HEK293 (cell line): ENCODE data around the gene APOBEC3B.

Source experiments
- CTCF ChIA-PET: fragments of 350-600 bp; formaldehyde crosslinking; extraction: SDS; loops from one replicate; lab custom pipeline; 2021; ENCODE audit warnings: antibody characterized with exemption; lab: Yijun Ruan, JAX
- POLR2A ChIA-PET: fragments of 300-600 bp; formaldehyde crosslinking; extraction: SDS; loops from one replicate; lab custom pipeline; 2020; ENCODE audit warnings: antibody characterized with exemption, inconsistent platforms; lab: Yijun Ruan, JAX
- H3K27ac ChIP-seq: fragments of 200-500 bp; sonication (Bioruptor generic); 2 replicates; pipeline ENCODE4 v1.5.1; 2014; ENCODE audit warnings: low read depth, low read length, control low read depth, inconsistent platforms; ENCODE audit errors: extremely low read depth
- H3K36me3 ChIP-seq, 2 experiments: fragments of 200-500 bp in 1 of 2; sonication (Bioruptor generic) in 1 of 2; 1 replicate in 1 of 2; 2 replicates in 1 of 2; pipeline ENCODE4 v1.5.1; 2014 to 2017; ENCODE audit warnings: inconsistent platforms in 2 of 2, low read length in 2 of 2; ENCODE audit not compliant: control insufficient read depth in 2 of 2, insufficient read depth in 1 of 2
- H3K4me1 ChIP-seq: fragments of 200-500 bp; sonication (Bioruptor generic); 2 replicates; pipeline ENCODE4 v1.5.1; 2014; ENCODE audit warnings: mild to moderate bottlenecking, low read length, inconsistent platforms; ENCODE audit not compliant: control insufficient read depth, insufficient read depth
- H3K4me3 ChIP-seq: 2 replicates; pipeline ENCODE4 v1.5.1; 2011; ENCODE audit warnings: low read depth, mild to moderate bottlenecking, control low read depth, low read length, moderate library complexity
- H3K9me3 ChIP-seq: fragments of 200-500 bp; sonication (Bioruptor generic); 2 replicates; pipeline ENCODE4 v1.5.1; 2014; ENCODE audit warnings: low read depth, low read length, inconsistent platforms; ENCODE audit not compliant: control insufficient read depth, insufficient read depth
- ATF2 ChIP-seq: fragments of 450-650 bp; formaldehyde crosslinking; IDR thresholded peaks from 2 replicates; pipeline ENCODE4 v1.5.1; 2016; ENCODE audit warnings: missing biosample characterization, missing genetic modification characterization, low read depth
- BCL11A ChIP-seq: fragments of 450-650 bp; formaldehyde crosslinking; IDR thresholded peaks from 2 replicates; pipeline ENCODE4 v1.5.1; 2016; ENCODE audit warnings: low read depth, missing biosample characterization, missing genetic modification characterization
- HOXA7 ChIP-seq: sonication (generic); formaldehyde crosslinking; IDR thresholded peaks from 2 replicates; pipeline ENCODE4 v1.8.1; 2022; ENCODE audit warnings: missing genetic modification reagents, borderline replicate concordance
- KLF1 ChIP-seq: fragments of 450-650 bp; formaldehyde crosslinking; IDR thresholded peaks from 2 replicates; pipeline ENCODE4 v1.5.1; 2016; ENCODE audit warnings: missing biosample characterization, missing genetic modification characterization
- TCF7L2 ChIP-seq: IDR thresholded peaks from 2 replicates; pipeline ENCODE4 v1.6.1; 2011; ENCODE audit warnings: low read depth, mild to moderate bottlenecking, inconsistent platforms, low read length, moderate library complexity, borderline replicate concordance
- ZBTB10 ChIP-seq: fragments of 450-650 bp; formaldehyde crosslinking; IDR thresholded peaks from 2 replicates; pipeline ENCODE4 v1.5.1; 2016; ENCODE audit warnings: missing biosample characterization, missing genetic modification characterization
- ZNF239 ChIP-seq: fragments of 450-650 bp; formaldehyde crosslinking; IDR thresholded peaks from 2 replicates; pipeline ENCODE4 v1.5.1; 2016; ENCODE audit warnings: missing biosample characterization, missing genetic modification characterization
- ZNF391 ChIP-seq: fragments of 450-650 bp; formaldehyde crosslinking; IDR thresholded peaks from 2 replicates; pipeline ENCODE4 v1.5.1; 2016; ENCODE audit warnings: low read depth, missing biosample characterization, missing genetic modification characterization, borderline replicate concordance
- ZNF404 ChIP-seq: fragments of 450-650 bp; formaldehyde crosslinking; IDR thresholded peaks from 2 replicates; pipeline ENCODE4 v1.5.1; 2017; ENCODE audit warnings: missing biosample characterization, missing genetic modification characterization
- ZNF473 ChIP-seq: fragments of 450-650 bp; formaldehyde crosslinking; IDR thresholded peaks from 2 replicates; pipeline ENCODE4 v1.5.1; 2017; ENCODE audit warnings: missing biosample characterization, missing genetic modification characterization
- ZNF558 ChIP-seq: fragments of 450-650 bp; formaldehyde crosslinking; IDR thresholded peaks from 2 replicates; pipeline ENCODE4 v1.5.1; 2016; ENCODE audit warnings: missing biosample characterization, missing genetic modification characterization
- ZNF654 ChIP-seq: fragments of 450-650 bp; formaldehyde crosslinking; IDR thresholded peaks from 2 replicates; pipeline ENCODE4 v1.5.1; 2016; ENCODE audit warnings: low read depth, missing biosample characterization, missing genetic modification characterization
- ZNF843 ChIP-seq: fragments of 450-650 bp; formaldehyde crosslinking; IDR thresholded peaks from 2 replicates; pipeline ENCODE4 v1.5.1; 2016; ENCODE audit warnings: missing biosample characterization, missing genetic modification characterization
- TF ChIP-seq, protein P1 (sequence below): fragments of 450-650 bp; formaldehyde crosslinking; IDR thresholded peaks from 2 replicates; pipeline ENCODE4 v1.5.1; 2017; ENCODE audit warnings: missing biosample characterization, missing genetic modification characterization
- TF ChIP-seq, protein P2 (sequence below): fragments of 450-650 bp; formaldehyde crosslinking; conservative IDR thresholded peaks from 2 replicates; pipeline ENCODE4 v1.5.1; 2016; ENCODE audit warnings: low read depth, missing biosample characterization, missing genetic modification characterization
- TF ChIP-seq, protein P3 (sequence below): fragments of 450-650 bp; formaldehyde crosslinking; IDR thresholded peaks from 2 replicates; pipeline ENCODE4 v1.5.1; 2016; ENCODE audit warnings: missing biosample characterization, missing genetic modification characterization

Gene APOBEC3B

DNA sequence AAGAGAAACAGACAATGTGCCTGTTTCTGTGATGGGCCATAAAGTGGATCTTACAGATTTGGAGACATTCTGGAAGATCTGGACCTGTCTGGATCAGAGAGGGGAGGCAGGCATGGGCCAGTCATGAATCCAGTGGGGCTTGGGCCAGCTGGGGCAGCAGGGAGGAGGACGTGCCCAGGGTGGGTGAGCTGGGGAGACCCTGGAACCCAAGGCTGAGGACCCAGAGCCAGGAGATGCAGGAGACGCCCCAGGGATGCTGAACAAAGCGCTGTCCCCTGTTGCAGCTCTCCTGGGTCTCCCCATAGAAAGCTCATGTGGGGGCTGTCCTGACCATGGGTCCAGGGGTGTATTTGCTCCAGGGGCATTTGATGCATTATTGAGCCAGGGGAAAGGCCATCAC, 26.2 kb upstream of the APOBEC3B start:
- ChIA-PET CTCF (interaction anchor here (0.6 to 1.0 kb wide), 3 partner anchors 25 to 491 kb away, joined by 3 to 4 read pairs (median 3); no protein-coding TSS in a partner anchor), POLR2A (no interaction called here)
- no peak overlapping the region for H3K27ac ChIP-seq
- no peaks in the 10 kb centered on the region for H3K36me3 ChIP-seq
- H3K4me1 ChIP-seq: no peaks in the 10 kb centered on the region
- no peaks in the 10 kb centered on the region for H3K9me3 ChIP-seq
- no peak for TF ChIP-seq ZNF391 (tag by site-specific recombination)
- TF ChIP-seq, protein P1, sequence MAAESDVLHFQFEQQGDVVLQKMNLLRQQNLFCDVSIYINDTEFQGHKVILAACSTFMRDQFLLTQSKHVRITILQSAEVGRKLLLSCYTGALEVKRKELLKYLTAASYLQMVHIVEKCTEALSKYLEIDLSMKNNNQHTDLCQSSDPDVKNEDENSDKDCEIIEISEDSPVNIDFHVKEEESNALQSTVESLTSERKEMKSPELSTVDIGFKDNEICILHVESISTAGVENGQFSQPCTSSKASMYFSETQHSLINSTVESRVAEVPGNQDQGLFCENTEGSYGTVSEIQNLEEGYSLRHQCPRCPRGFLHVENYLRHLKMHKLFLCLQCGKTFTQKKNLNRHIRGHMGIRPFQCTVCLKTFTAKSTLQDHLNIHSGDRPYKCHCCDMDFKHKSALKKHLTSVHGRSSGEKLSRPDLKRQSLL (tag by site-specific recombination): no peak
- no peak for TF ChIP-seq ZBTB10 (tag by site-specific recombination)
- no peak for TF ChIP-seq ZNF558
- TF ChIP-seq ZNF654 (tag by site-specific recombination): no peak
- TF ChIP-seq, protein P2, sequence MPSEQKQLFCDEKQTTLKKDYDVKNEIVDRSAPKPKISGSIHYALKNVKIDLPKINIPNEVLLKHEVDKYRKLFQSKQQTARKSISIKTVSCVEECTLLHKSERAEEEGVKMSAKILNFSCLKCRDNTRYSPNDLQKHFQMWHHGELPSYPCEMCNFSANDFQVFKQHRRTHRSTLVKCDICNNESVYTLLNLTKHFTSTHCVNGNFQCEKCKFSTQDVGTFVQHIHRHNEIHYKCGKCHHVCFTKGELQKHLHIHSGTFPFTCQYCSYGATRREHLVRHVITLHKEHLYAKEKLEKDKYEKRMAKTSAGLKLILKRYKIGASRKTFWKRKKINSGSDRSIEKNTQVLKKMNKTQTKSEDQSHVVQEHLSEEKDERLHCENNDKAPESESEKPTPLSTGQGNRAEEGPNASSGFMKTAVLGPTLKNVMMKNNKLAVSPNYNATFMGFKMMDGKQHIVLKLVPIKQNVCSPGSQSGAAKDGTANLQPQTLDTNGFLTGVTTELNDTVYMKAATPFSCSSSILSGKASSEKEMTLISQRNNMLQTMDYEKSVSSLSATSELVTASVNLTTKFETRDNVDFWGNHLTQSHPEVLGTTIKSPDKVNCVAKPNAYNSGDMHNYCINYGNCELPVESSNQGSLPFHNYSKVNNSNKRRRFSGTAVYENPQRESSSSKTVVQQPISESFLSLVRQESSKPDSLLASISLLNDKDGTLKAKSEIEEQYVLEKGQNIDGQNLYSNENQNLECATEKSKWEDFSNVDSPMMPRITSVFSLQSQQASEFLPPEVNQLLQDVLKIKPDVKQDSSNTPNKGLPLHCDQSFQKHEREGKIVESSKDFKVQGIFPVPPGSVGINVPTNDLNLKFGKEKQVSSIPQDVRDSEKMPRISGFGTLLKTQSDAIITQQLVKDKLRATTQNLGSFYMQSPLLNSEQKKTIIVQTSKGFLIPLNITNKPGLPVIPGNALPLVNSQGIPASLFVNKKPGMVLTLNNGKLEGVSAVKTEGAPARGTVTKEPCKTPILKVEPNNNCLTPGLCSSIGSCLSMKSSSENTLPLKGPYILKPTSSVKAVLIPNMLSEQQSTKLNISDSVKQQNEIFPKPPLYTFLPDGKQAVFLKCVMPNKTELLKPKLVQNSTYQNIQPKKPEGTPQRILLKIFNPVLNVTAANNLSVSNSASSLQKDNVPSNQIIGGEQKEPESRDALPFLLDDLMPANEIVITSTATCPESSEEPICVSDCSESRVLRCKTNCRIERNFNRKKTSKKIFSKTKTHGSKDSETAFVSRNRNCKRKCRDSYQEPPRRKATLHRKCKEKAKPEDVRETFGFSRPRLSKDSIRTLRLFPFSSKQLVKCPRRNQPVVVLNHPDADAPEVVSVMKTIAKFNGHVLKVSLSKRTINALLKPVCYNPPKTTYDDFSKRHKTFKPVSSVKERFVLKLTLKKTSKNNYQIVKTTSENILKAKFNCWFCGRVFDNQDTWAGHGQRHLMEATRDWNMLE (tag by site-specific recombination): no peak
- no peak for TF ChIP-seq ZNF239
- TF ChIP-seq HOXA7 (CRISPR knock-in tag): no peak
- TF ChIP-seq TCF7L2: no peak
- TF ChIP-seq KLF1 (tag by site-specific recombination): no peak
- TF ChIP-seq ZNF473: no peak
- TF ChIP-seq, protein P3, sequence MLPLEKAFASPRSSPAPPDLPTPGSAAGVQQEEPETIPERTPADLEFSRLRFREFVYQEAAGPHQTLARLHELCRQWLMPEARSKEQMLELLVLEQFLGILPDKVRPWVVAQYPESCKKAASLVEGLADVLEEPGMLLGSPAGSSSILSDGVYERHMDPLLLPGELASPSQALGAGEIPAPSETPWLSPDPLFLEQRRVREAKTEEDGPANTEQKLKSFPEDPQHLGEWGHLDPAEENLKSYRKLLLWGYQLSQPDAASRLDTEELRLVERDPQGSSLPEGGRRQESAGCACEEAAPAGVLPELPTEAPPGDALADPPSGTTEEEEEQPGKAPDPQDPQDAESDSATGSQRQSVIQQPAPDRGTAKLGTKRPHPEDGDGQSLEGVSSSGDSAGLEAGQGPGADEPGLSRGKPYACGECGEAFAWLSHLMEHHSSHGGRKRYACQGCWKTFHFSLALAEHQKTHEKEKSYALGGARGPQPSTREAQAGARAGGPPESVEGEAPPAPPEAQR (tag by site-specific recombination): no peak
- TF ChIP-seq BCL11A (tag by site-specific recombination): no peak
- TF ChIP-seq ZNF843 (tag by site-specific recombination): no peak
- no peak for TF ChIP-seq ZNF404 (tag by site-specific recombination)
- TF ChIP-seq ATF2 (tag by site-specific recombination): no peak
- no peak overlapping the region for H3K4me3 ChIP-seq
